ENCODE measurements around the gene HCFC1R1.
A peak's percentile ranks its signal among the peaks of the same experiment; 100 is the strongest.

The HCFC1R1 gene

DNA sequence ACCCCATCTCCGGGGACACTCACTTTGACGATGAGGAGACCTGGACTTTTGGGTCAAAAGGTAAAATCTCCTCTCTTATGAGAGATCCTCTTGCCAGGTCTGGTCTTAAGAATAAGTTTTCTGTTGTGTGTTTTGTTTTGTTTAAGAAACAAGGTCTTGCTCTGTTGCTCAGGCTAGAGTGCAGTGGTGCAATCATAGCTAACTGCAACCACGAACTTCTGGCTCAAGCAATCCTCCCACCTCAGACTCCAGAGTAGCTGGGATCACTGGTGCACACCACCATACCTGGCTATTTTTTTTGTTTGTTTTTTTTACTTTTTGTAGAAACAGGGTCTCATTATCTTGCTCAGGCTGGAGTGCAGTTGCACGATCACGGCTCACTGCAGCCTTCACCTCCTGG is 26.7 kb upstream of the HCFC1R1 start:
- TF ChIP-seq, protein P1, sequence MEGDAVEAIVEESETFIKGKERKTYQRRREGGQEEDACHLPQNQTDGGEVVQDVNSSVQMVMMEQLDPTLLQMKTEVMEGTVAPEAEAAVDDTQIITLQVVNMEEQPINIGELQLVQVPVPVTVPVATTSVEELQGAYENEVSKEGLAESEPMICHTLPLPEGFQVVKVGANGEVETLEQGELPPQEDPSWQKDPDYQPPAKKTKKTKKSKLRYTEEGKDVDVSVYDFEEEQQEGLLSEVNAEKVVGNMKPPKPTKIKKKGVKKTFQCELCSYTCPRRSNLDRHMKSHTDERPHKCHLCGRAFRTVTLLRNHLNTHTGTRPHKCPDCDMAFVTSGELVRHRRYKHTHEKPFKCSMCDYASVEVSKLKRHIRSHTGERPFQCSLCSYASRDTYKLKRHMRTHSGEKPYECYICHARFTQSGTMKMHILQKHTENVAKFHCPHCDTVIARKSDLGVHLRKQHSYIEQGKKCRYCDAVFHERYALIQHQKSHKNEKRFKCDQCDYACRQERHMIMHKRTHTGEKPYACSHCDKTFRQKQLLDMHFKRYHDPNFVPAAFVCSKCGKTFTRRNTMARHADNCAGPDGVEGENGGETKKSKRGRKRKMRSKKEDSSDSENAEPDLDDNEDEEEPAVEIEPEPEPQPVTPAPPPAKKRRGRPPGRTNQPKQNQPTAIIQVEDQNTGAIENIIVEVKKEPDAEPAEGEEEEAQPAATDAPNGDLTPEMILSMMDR (IDR thresholded peaks at IDR 0.05; ENCODE audit: low read depth, low read length, missing control alignments) = no peak
- in situ Hi-C loops (cut with HindIII; ENCODE audit: low sequenced_read_pairs) = no loop called here
- no peak overlapping the region for H3K4me3 ChIP-seq (ENCODE audit: low read depth, low read length)
- no peak for DNase-seq (ENCODE audit: low read depth)

DNA sequence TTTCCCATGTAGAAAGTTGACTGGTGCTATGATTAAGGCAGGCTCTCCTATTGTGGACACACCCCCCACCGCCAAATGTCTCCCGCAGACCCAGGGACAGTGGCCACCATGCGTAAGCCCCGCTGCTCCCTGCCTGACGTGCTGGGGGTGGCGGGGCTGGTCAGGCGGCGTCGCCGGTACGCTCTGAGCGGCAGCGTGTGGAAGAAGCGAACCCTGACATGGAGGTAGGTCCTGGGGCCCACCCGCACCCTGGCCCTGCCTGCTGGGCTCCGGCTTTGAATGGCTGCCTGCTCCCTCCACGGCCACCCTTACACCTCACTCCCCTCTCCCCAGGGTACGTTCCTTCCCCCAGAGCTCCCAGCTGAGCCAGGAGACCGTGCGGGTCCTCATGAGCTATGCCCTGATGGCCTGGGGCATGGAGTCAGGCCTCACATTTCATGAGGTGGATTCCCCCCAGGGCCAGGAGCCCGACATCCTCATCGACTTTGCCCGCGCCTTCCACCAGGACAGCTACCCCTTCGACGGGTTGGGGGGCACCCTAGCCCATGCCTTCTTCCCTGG is 26.3 kb upstream of the HCFC1R1 start:
- in situ Hi-C loops (cut with HindIII; ENCODE audit: low sequenced_read_pairs) = loop anchor here (5.0 kb wide), 1 partner anchor 77 kb away; no protein-coding TSS in a partner anchor
- no peak for DNase-seq (ENCODE audit: low read depth)
- no peak overlapping the region for H3K4me3 ChIP-seq (ENCODE audit: low read depth, low read length)
- TF ChIP-seq, protein P1 (IDR thresholded peaks at IDR 0.05; ENCODE audit: low read depth, low read length, missing control alignments) = no peak

DNA sequence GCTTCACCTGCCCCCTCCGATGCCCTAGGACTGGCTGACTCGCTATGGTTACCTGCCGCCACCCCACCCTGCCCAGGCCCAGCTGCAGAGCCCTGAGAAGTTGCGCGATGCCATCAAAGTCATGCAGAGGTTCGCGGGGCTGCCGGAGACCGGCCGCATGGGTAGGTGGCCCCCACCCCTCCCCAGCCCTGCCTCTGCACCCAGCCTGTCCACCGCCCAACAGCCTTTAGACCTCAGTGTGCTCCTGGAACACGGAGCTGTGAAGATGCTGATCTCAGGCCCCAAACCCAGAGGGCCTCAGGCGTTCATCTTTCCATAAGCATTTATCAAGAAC is 23.6 kb upstream of the HCFC1R1 start:
- in situ Hi-C loops (cut with HindIII; ENCODE audit: low sequenced_read_pairs) = loop anchor here (5.0 kb wide), 1 partner anchor 80 kb away; no protein-coding TSS in a partner anchor
- TF ChIP-seq, protein P1 (IDR thresholded peaks at IDR 0.05; ENCODE audit: low read depth, low read length, missing control alignments) = no peak
- DNase-seq (ENCODE audit: low read depth) = no peak
- H3K4me3 ChIP-seq (ENCODE audit: low read depth, low read length) = no peak overlapping the region

DNA sequence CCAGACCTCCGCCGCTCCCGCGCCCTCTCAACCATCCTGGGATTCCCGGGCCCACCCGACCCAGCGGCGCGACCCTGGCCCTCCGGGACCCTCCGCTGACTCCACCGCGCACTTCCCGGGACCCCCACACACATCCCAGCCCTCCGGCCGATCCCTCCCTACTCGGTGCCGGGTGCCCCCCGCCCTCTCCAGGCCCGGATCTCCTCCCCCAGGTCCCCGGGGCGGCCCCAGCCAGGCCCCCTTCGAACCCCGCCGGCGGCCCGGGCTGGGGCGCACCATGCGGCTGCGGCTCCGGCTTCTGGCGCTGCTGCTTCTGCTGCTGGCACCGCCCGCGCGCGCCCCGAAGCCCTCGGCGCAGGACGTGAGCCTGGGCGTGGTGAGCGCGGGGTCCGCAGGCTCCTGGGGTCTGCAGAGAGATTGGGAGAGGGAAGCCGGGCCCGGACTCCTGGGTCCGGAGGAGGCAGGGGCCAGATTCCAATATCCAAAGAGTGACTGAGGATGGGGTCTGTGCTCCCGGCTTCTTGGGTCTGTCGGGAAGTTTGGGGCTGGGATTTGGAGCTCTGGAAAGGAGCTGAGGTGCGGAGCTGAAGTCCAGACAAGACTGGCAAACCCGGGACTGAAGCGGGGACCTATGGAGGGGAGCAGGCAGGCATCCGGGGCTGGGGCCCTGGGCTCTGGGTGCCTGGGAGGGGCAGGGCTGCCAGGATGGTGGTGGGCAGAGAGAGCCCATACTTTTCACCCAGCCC is 23.1 kb upstream of the HCFC1R1 start:
- in situ Hi-C loops (cut with HindIII; ENCODE audit: low sequenced_read_pairs) = loop anchor here (5.0 kb wide), 1 partner anchor 80 kb away; no protein-coding TSS in a partner anchor
- no peak for DNase-seq (ENCODE audit: low read depth)
- H3K4me3 ChIP-seq (ENCODE audit: low read depth, low read length) = no peak overlapping the region
- TF ChIP-seq, protein P1 (IDR thresholded peaks at IDR 0.05; ENCODE audit: low read depth, low read length, missing control alignments) = no peak

DNA sequence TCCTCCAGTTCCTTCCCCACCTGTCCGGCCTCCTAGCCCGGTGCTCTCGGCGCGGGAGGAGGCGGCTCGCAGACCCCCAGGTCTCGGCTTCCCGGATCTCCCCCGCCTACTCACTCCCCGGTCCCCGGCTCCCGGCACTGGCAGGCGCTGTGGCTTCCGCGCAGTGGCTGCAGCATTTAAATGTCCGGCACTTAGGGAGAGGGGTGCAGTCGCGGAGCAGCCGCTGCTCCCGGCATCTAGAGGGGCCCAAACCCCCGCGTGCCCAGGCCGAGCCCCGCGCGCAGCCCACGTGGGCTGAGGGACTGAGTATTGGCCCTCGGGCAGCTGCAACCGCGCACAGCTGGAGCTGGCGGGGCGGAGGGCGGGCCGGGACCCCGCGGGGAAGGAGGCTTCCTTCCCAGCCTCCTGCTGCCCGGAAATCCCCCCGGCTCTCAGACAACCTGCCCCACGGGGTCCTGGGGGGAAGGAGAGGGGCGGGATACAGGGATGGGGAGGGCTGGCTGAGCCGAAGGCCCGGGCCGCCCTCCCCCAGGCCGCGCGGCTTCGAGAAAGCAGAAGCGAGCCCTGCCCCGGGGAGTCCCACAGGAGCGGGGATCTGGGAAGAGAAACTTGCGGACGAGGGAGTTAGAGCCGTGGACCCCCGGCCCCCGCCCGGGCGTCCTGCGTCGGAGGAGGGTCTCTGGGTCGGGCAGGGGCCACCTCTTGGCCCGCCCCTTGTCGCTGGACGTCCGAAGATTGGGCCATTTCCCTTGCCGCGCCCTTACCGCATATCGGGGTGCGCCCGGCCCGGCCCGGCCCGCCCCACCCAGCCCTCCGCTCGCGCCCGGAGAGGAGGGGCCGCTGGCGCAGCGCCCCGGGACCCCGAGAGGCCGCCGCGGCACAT is 22.3 kb upstream of the HCFC1R1 start, which contains the start of gene MMP25:
Gene MMP25 (plus strand): TSS at position 804 of the 883 bp plus-strand sequence. CDS start 357 bp downstream, outside the sequence.
- peak within 1 kb of the TSS; percentile 39 for H3K4me3 ChIP-seq (ENCODE audit: low read depth, low read length)
- in situ Hi-C loops (cut with HindIII; ENCODE audit: low sequenced_read_pairs) = loop anchor here (5.0 kb wide), 1 partner anchor 81 kb away; no protein-coding TSS in a partner anchor
- TF ChIP-seq, protein P1 (IDR thresholded peaks at IDR 0.05; ENCODE audit: low read depth, low read length, missing control alignments) = no peak
- DNase-seq (ENCODE audit: low read depth) = no peak

DNA sequence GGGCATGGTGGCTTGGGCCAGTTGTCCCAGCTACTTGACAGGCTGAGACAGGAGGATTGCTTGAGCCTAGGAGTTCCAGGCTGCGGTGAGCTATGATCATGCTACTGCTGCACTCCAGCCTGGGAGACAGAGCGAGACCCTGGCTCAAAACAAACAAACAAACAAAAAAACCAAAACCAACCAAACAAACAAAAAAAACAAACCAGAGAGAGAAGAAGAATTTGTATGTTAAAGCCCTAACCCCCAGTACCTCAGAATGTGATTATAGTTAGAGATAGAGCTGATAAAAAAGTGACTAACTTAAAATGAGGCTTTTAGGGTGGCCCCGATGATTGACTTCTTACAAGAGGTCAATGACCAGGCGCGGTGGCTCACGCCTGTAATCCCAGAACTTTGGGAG is 21.0 kb upstream of the HCFC1R1 start:
- in situ Hi-C loops (cut with HindIII; ENCODE audit: low sequenced_read_pairs) = loop anchor here (5.0 kb wide), 1 partner anchor 83 kb away; no protein-coding TSS in a partner anchor
- no peak overlapping the region for H3K4me3 ChIP-seq (ENCODE audit: low read depth, low read length)
- TF ChIP-seq, protein P1 (IDR thresholded peaks at IDR 0.05; ENCODE audit: low read depth, low read length, missing control alignments) = no peak
- no peak for DNase-seq (ENCODE audit: low read depth)
